ENCODE results near the gene TMEM247.

TMEM247 gene

GRCh38 chr2:46479265-46479664, at the start of gene TMEM247:
Gene TMEM247, plus strand, starts transcription at chr2:46479565.
- DNase-seq (ENCODE audit: low spot score): no peak

GRCh38 chr2:46430413-46430812, 49.0 kb upstream of the TMEM247 start:
- no peak for DNase-seq (ENCODE audit: low spot score)

- DNase-seq (ENCODE audit: low spot score): no peak
These were observed 48.4 kb upstream of the TMEM247 start for GRCh38 chr2:46430992-46431391.

- DNase-seq (ENCODE audit: low spot score): no peak
These were observed 47.7 kb upstream of the TMEM247 start for GRCh38 chr2:46431481-46432235.

GRCh38 chr2:46434851-46435273, 44.5 kb upstream of the TMEM247 start:
- peak; percentile 62 for DNase-seq (ENCODE audit: low spot score)

- DNase-seq (ENCODE audit: low spot score): no peak
These were observed 44.0 kb upstream of the TMEM247 start for GRCh38 chr2:46435353-46435752.

- no peak for DNase-seq (ENCODE audit: low spot score)
These were observed 43.5 kb upstream of the TMEM247 start for GRCh38 chr2:46435796-46436360.

GRCh38 chr2:46436800-46437199, 42.6 kb upstream of the TMEM247 start:
- no peak for DNase-seq (ENCODE audit: low spot score)

GRCh38 chr2:46438102-46438501, 41.3 kb upstream of the TMEM247 start:
- DNase-seq (ENCODE audit: low spot score): no peak

GRCh38 chr2:46438794-46439193, 40.6 kb upstream of the TMEM247 start:
- no peak for DNase-seq (ENCODE audit: low spot score)

GRCh38 chr2:46439582-46439981, 39.8 kb upstream of the TMEM247 start:
- no peak for DNase-seq (ENCODE audit: low spot score)

GRCh38 chr2:46441838-46442712, 37.3 kb upstream of the TMEM247 start:
- no peak for DNase-seq (ENCODE audit: low spot score)

- DNase-seq (ENCODE audit: low spot score): no peak
These were observed 34.6 kb upstream of the TMEM247 start for GRCh38 chr2:46444732-46445131.

GRCh38 chr2:46445556-46445955, 33.8 kb upstream of the TMEM247 start:
- DNase-seq (ENCODE audit: low spot score): no peak

- DNase-seq (ENCODE audit: low spot score): no peak
These were observed 32.3 kb upstream of the TMEM247 start for GRCh38 chr2:46446871-46447568.

- no peak for DNase-seq (ENCODE audit: low spot score)
These were observed 31.7 kb upstream of the TMEM247 start for GRCh38 chr2:46447649-46448048.

GRCh38 chr2:46448111-46448510, 31.3 kb upstream of the TMEM247 start:
- DNase-seq (ENCODE audit: low spot score): no peak

GRCh38 chr2:46448641-46449040, 30.7 kb upstream of the TMEM247 start:
- no peak for DNase-seq (ENCODE audit: low spot score)

GRCh38 chr2:46449700-46450099, 29.7 kb upstream of the TMEM247 start:
- DNase-seq (ENCODE audit: low spot score): no peak

GRCh38 chr2:46451131-46451711, 28.1 kb upstream of the TMEM247 start:
- peak; percentile 44 for DNase-seq (ENCODE audit: low spot score)

GRCh38 chr2:46456789-46457188, 22.6 kb upstream of the TMEM247 start:
- no peak for DNase-seq (ENCODE audit: low spot score)
